HG03066 (cell line): ENCODE measurements around the gene PRPF8.

Experiments used
- ATAC-seq: cut with Tn5 transposase; IDR thresholded peaks from one replicate; pipeline ENCODE4 v1.9.1; 2021; ENCODE audit warnings: low read depth; ENCODE audit not compliant: unreplicated experiment

PRPF8 gene

GRCh38 chr17:1646199-1646875 lies 38.3 kb downstream of the PRPF8 start:
- ATAC-seq, result no peak

DNA sequence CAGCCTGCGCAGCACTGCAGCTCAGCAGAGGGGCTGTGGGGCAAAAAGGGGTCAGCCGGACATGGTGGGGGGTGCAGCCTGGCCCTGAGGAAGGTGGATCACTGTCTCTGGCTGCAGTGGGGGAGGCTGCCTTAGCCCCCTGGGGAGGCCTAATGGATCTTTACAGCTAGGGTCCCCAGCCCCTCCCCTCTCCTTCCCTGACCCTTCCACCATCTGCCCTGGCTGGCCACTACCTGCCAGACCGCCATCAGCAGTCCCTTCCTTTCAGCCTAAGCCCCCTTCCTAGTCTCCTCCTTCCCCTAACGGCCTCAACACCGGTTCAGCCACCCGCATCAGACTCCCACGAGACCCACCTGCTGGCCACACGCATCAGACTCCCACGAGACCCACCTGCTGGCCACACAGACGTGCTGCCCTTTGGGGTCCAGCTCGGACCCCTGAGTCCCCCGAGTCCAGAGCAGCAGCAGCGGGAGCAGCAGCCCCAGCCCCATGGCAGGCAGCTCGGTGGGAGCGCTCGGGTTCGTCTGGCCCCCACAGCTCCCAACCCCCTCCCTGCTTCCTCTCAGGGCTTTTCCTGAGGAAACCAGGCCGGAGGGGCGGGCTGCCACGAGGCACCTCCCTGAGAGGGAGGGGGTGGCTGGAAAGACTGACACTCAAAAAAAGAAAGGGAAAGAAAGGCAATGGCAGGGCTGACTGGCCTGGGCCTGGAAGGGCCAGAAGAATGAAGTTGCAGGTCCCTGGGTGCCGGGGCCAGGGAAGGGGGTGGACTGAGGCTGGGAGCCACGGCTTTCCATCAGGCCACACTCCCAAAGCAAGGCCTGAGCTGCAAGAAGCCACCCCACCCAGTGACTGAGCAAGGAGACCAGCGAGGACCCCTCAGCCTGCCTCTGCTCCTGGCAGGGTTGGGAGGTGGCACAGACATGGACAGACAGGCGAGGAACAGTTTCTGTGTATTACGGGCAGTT lies 39.2 kb downstream of the PRPF8 start, which contains the start of gene SCARF1:
Gene SCARF1 (minus strand): TSS at position 526 of the 965 bp plus-strand sequence. CDS start 35 bp downstream, at position 491.
- no peak for ATAC-seq

DNA sequence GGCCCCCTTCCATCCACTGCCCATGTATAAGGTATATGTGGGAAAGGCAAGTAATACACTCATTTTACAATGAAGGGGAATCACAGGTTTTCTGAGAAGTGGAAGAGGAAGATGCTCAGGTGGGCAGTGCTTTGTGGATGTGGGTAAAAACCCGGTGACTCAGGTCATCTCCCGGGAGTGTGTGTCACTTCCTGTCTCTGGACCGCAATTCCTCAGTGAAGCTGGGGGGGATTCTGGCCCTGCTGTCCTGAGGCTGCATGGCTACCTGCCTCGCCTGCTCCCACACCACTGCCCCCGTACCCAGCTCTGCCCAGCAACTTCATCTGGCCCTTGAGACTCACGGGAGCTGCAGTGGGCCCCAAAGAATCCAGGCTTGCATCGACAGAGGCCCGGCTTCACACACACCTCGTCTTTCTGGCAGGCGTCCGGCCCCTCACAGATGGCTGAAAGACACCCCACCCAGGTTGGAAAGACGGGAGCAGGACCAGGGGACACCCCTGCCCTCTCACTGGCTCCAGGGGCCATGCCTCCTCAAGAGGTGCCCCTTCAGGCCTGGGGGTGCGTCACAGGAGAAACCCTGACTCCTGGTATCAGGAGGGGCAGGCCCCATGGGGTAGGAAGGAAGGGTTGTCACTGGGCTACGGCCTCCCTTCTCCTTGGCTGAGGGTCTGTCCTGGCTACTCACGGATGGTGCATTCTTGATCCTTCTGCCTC lies 40.0 kb downstream of the PRPF8 start:
- ATAC-seq, result no peak

GRCh38 chr17:1643999-1644492 lies 40.6 kb downstream of the PRPF8 start:
- no peak for ATAC-seq

DNA sequence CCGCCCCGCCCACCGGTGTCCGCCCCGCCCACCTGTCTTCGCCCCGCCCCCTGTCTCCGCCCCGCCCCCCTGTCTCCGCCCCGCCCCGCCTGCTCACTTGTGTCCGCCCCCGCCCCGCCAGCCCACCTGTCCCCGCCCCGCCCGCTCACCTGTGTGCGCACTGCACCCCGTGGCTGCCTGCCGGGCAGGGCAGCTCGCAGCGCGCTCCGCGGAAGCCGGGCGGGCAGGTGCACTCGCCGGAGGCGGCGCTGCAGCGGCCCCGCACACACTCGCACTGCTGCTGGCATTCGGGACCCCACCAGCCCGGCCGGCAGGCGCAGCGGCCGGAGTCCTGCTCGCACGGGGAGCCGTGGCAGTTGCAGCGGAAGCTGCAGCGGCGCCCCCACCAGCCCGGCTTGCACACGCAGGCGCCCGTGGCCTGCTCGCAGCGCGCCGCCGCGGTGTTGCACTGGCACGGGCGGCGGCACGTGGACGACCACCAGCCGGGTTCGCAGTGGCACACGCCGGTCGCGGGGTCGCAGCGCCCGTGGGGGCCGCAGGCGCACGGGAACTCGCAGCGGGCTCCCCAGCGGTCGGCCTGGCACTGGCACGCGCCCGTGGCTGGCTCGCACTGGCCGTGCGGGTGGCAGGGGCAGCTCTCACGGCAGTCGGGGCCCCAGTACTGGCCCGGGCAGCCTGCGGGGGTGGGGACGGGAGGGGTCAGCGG lies 41.2 kb downstream of the PRPF8 start:
- ATAC-seq, result no peak

- ATAC-seq, result no peak
These were observed 43.6 kb downstream of the PRPF8 start for GRCh38 chr17:1641065-1641403.

- no peak for ATAC-seq
These were observed 44.2 kb downstream of the PRPF8 start for GRCh38 chr17:1640329-1641064.

DNA sequence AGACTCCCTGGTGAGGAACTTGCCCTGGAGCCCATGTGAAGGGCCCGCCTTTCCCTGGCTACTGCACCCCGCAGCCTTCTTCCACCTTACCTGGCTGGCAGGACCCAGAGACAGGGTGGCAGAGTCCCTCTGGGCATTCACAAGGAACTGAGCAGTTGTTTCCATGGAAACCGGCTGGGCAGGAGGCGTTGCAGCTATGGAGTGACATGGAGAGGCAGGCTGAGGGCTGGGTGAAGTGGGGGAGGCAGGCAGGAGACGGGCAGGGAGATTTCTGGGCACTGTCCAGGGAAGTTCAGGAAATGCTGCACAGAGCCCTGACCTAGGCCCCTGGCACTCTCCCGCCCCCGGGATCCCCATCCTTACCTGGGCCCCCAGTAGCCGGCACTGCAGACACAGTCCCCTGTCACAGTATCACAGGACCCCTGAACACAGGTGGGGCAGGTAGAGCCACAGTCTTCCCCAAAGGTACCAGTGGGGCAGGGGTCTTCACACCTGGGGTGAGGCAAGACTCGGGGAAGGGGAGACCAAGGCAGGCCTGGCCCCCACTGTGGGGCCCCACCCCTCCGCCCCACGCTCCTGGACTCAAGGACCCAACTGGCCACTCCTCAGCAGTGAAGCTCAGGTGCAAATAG lies 45.0 kb downstream of the PRPF8 start:
- ATAC-seq, result no peak

GRCh38 chr17:1638624-1639300 lies 45.9 kb downstream of the PRPF8 start:
- ATAC-seq, result no peak

DNA sequence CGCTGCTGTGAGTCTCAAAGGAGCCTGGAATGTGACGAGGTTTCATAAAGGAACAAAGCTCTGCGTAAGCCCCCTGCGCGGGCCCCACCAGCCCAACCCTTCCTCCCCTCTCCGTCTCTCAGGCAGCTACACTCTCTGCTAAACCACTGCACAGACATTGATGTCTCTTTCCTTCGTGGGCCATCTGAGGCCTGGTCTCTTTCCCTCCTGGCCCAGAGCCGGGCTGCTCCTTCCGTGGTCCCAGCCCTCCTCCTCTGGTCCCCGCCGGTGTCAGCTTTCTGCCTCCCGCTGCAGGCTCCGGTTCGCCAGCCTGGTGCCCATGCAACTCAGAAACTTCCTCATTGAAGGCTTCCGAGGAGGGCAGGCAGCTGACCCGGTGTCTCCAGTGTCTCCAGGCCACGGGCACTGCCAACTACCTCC lies 46.5 kb downstream of the PRPF8 start:
- ATAC-seq, result no peak

DNA sequence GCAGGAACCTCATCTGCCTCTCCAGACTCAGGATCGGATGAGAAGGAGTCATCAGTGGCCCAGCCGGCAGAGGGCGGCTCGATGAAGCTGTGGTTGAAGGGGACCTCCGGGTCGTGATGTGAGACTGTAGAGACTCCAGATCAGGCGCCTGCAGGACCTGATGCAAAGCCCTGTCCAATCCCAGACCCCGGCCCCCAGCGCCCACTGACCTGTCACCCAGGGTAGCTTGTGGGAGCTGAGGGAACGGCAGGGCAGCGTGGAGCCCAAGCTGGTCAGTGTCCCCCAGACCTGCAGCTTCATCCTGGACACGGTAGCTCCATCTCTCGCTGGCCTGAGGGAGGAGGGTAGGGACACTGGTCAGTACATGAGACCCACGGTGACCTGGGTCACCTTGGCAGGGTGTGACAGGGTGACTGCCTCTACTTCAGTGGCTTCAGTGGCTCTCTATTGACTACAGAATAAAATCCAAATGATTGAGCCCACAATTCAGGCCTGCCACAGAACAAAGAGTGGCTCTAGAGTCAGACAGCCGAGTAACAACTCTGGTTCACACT lies 47.9 kb downstream of the PRPF8 start:
- no peak for ATAC-seq

- ATAC-seq, result no peak
These were observed 48.8 kb downstream of the PRPF8 start for GRCh38 chr17:1635675-1636465.

DNA sequence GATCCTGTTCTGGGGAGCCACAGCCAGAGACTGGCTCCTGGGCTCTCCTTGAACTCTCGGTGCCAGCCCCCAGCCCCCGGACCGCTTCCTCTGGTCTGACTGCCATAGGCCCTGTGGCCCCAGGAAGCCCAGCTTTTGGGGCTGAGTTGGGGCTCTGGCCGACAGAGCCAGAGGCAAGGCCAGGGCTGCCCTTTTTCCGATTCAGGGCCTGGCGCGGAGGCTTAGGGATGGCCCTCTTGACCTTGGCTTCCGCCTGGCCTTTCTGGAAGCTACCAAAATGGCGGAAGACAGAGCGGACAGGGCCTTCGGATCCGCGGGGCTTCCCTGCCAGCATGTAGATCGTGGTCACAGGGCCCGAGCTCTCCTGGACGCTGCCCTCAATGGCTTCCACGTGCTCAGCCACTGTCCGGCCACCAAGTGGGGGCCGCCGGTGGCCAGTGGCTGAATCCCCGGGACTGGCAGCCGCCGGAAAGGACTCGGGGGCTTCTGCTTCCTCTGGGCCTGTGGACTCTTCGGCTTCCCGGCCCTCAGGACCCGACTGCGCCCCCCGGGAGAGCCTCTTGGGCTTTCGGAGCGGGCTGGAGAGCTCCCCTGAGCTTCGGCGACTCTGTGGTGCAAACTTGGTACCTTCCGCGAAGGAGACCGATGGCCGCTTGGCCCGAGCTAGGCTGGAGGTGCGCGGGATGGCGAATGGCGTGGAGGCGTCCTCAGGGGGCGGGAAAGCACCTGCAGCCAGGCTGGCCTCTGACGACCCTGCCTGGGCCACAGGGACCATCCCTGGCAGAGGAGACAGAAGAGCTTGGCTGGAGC lies 49.6 kb downstream of the PRPF8 start:
- ATAC-seq, result no peak

- no peak for ATAC-seq
These were observed 54.0 kb downstream of the PRPF8 start for GRCh38 chr17:1630662-1631061.

DNA sequence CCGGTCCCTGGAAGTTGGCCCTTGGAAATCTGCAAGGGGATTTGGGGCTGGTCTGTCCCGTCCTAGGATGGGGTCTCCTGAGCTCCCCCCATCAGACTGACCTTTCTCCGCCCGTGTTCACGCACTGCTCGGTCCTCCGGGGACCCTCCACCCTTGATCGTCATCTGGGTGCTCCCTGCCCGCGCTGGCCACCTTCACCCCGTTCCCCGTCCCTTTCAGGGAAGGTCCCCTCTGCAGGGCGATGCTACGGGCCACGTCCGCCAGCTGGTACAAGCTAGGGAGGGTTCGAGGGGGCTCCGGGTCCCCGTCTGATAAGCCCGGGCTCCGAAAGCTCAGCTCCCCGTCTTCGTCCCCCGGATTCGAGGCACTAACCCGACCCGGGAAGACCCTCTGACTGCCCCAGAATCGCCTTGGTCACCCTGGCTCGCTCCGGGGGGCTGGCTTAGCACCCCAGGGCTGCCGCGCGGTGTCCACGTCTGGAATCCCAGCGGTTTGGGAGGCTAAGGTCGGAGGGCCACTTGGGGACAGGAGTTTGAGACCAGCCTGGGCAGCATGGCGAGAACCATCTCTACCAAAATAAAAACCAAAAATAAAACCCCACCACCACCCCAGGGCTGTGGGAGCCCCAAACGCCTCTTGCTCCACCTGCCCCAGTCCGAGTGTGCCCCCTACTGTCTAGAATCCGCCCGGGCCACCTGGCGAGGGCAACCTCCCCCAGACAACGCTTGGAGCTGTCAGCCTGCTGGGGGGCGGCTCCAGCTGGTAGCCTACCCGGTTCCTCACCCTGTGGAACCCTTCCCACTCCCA lies 55.0 kb downstream of the PRPF8 start:
- no peak for ATAC-seq
